Measurements from ENCODE around the gene MAPK14.

DNA sequence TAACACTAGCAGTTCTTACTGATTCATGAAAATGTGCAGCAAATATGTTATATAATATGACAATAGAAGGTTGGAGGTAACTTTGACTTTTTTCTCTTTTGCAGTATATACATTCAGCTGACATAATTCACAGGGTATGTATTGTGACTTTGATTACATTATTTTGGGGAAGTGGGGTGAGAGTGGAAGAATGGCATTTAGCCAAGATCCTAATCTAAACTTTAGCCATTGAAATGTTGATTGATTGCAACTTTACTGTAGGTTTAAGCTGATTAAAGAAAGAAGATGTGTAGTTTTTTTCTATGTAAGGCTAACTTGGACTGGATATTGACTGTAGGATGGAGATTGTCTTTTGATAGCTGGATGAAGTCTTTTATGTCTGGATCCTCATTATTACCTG lies 46.0 kb downstream of the MAPK14 start:
- TF ChIP-seq SMC3 (IDR thresholded peaks at IDR 0.05): no peak
- no peak for TF ChIP-seq RAD21 (conservative IDR thresholded peaks at IDR 0.05 in 1 of 2, IDR thresholded peaks at IDR 0.05 in 1 of 2)
- TF ChIP-seq FOXS1 (CRISPR knock-in tag; IDR thresholded peaks at IDR 0.05): no peak
- TF ChIP-seq, protein P1, sequence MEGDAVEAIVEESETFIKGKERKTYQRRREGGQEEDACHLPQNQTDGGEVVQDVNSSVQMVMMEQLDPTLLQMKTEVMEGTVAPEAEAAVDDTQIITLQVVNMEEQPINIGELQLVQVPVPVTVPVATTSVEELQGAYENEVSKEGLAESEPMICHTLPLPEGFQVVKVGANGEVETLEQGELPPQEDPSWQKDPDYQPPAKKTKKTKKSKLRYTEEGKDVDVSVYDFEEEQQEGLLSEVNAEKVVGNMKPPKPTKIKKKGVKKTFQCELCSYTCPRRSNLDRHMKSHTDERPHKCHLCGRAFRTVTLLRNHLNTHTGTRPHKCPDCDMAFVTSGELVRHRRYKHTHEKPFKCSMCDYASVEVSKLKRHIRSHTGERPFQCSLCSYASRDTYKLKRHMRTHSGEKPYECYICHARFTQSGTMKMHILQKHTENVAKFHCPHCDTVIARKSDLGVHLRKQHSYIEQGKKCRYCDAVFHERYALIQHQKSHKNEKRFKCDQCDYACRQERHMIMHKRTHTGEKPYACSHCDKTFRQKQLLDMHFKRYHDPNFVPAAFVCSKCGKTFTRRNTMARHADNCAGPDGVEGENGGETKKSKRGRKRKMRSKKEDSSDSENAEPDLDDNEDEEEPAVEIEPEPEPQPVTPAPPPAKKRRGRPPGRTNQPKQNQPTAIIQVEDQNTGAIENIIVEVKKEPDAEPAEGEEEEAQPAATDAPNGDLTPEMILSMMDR (IDR thresholded peaks at IDR 0.05): no peak
- no peak for TF ChIP-seq RCOR1 (IDR thresholded peaks at IDR 0.05; ENCODE audit: low read depth, low read length)
- TF ChIP-seq HDAC2 (IDR thresholded peaks at IDR 0.05): no peak
- no peak for TF ChIP-seq BHLHE40 (IDR thresholded peaks at IDR 0.05; ENCODE audit: low read depth, low read length)
- no peak for TF ChIP-seq CHD4 (IDR thresholded peaks at IDR 0.05; ENCODE audit: borderline replicate concordance)
